GM12878 (cell line): ENCODE results near the gene ABCA3.

Experiments used
- CREB1 ChIP-seq: IDR thresholded peaks from 2 replicates; pipeline ENCODE4 v1.6.1; 2012; ENCODE audit warnings: low read depth, mild to moderate bottlenecking, inconsistent platforms
- CTCF ChIP-seq, 3 experiments: IDR thresholded peaks in 2 of 3; conservative IDR thresholded peaks in 1 of 3; 2 replicates each; pipeline ENCODE4 v1.5.1; 2011; ENCODE audit warnings: low read depth in 3 of 3, low read length in 3 of 3, mild to moderate bottlenecking in 3 of 3, control low read depth in 2 of 3, moderate library complexity in 2 of 3, inconsistent platforms in 1 of 3, mixed read lengths in 1 of 3; ENCODE audit not compliant: control insufficient read depth in 2 of 3, insufficient read depth in 1 of 3; ENCODE audit errors: extremely low read depth in 1 of 3
- EZH2 ChIP-seq: IDR thresholded peaks from 2 replicates; pipeline ENCODE4 v1.6.1; 2012; ENCODE audit warnings: low read depth, mild to moderate bottlenecking, control low read depth, inconsistent platforms, low read length, borderline replicate concordance; ENCODE audit not compliant: control insufficient read depth
- KDM1A ChIP-seq: fragments of 200-600 bp; sonication (generic); IDR thresholded peaks from 2 replicates; pipeline ENCODE4 v1.6.1; 2016; ENCODE audit warnings: borderline replicate concordance
- NFXL1 ChIP-seq: fragments of 450-650 bp; IDR thresholded peaks from 2 replicates; pipeline ENCODE4 v1.6.1; 2017; ENCODE audit warnings: antibody characterized with exemption, mild to moderate bottlenecking, borderline replicate concordance
- PKNOX1 ChIP-seq: fragments of 450-650 bp; IDR thresholded peaks from 2 replicates; pipeline ENCODE4 v1.6.1; 2016; ENCODE audit warnings: mild to moderate bottlenecking
- RAD21 ChIP-seq: IDR thresholded peaks from 2 replicates; pipeline ENCODE4 v1.6.1; 2011; ENCODE audit warnings: mild to moderate bottlenecking, low read depth, low read length, moderate library complexity; ENCODE audit not compliant: insufficient read depth
- RBBP5 ChIP-seq: fragments of 200-600 bp; sonication (generic); conservative IDR thresholded peaks from 2 replicates; pipeline ENCODE4 v1.6.1; 2016
- STAT1 ChIP-seq: fragments of 450-650 bp; conservative IDR thresholded peaks from 2 replicates; pipeline ENCODE4 v1.6.1; 2014; ENCODE audit warnings: antibody characterized with exemption, mild to moderate bottlenecking
- ZBTB11 ChIP-seq: fragments of 450-650 bp; formaldehyde crosslinking; IDR thresholded peaks from 2 replicates; pipeline ENCODE4 v1.5.0; 2022; ENCODE audit warnings: mild to moderate bottlenecking, missing genetic modification characterization
- ZZZ3 ChIP-seq: IDR thresholded peaks from 2 replicates; pipeline ENCODE4 v1.6.1; 2011; ENCODE audit warnings: low read depth; ENCODE audit not compliant: control insufficient read depth, insufficient read length
- TF ChIP-seq, protein P1 (sequence below): IDR thresholded peaks from 2 replicates; pipeline ENCODE4 v1.6.1; 2011; ENCODE audit warnings: low read depth, low read length, improper control_type of control experiment, borderline replicate concordance

- TF ChIP-seq PKNOX1 (no peak), RBBP5 (no peak), NFXL1 (no peak), CTCF (IDR thresholded peaks at IDR 0.05 in 2 of 3, conservative IDR thresholded peaks at IDR 0.05 in 1 of 3; ENCODE audit: control insufficient read depth in 2 of 3, extremely low read depth in 1 of 3, insufficient read depth in 1 of 3, low read depth in 3 of 3, low read length in 3 of 3) (no peak), STAT1 (no peak), ZBTB11 (CRISPR knock-in tag) (no peak), ZZZ3 (no peak), RAD21 (no peak), CREB1 (no peak), EZH2 (no peak), KDM1A (no peak)
- TF ChIP-seq, protein P1, sequence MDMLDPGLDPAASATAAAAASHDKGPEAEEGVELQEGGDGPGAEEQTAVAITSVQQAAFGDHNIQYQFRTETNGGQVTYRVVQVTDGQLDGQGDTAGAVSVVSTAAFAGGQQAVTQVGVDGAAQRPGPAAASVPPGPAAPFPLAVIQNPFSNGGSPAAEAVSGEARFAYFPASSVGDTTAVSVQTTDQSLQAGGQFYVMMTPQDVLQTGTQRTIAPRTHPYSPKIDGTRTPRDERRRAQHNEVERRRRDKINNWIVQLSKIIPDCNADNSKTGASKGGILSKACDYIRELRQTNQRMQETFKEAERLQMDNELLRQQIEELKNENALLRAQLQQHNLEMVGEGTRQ, result no peak
Observed at GRCh38 chr16:2278272-2278608, 62.3 kb downstream of the ABCA3 start.
